Peyer's patch (tissue), 4 donors: ENCODE data around the gene EEFSEC.

Experiments used
- POLR2A ChIP-seq, 2 donors: fragments of 450-650 bp; IDR thresholded peaks; one replicate each; pipeline ENCODE4 v1.5.1; 2017; ENCODE audit warnings: antibody characterized with exemption in 2 of 2, mild to moderate bottlenecking in 2 of 2, moderate library complexity in 2 of 2
- TF ChIP-seq, protein P1 (sequence below), 6 experiments: fragments of 450-650 bp in 4 of 6; fragments of 200-600 bp in 2 of 6; sonication (generic) in 1 of 6; IDR thresholded peaks; one replicate each; pipeline ENCODE4 v1.5.1; 2017 to 2019; ENCODE audit warnings: antibody characterized with exemption in 6 of 6, mild to moderate bottlenecking in 3 of 6, moderate library complexity in 1 of 6

DNA sequence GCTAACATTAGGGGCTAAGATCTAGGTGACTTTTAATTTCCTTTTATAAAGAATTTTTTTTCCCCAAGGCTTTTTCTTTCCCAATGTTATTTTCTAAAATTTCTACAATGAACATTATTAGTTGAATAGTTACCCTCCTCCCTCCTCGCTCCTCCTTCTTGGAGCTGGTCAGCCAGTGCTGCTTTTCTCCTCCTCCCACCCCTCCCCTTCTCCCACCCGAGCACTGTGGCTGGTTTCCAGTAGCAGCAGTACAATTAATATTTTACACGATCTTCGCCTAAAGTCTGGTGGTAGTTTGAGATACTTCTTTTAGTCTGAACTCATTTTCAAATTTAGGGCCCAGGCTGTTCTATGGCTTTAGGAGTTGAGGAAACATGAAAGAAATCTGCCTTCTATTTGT is 41.6 kb downstream of the EEFSEC start:
- TF ChIP-seq, protein P1, sequence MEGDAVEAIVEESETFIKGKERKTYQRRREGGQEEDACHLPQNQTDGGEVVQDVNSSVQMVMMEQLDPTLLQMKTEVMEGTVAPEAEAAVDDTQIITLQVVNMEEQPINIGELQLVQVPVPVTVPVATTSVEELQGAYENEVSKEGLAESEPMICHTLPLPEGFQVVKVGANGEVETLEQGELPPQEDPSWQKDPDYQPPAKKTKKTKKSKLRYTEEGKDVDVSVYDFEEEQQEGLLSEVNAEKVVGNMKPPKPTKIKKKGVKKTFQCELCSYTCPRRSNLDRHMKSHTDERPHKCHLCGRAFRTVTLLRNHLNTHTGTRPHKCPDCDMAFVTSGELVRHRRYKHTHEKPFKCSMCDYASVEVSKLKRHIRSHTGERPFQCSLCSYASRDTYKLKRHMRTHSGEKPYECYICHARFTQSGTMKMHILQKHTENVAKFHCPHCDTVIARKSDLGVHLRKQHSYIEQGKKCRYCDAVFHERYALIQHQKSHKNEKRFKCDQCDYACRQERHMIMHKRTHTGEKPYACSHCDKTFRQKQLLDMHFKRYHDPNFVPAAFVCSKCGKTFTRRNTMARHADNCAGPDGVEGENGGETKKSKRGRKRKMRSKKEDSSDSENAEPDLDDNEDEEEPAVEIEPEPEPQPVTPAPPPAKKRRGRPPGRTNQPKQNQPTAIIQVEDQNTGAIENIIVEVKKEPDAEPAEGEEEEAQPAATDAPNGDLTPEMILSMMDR (IDR thresholded peaks at IDR 0.05), result no peak
- TF ChIP-seq POLR2A (IDR thresholded peaks at IDR 0.05), result no peak
